Tibial nerve (tissue), 4 donors: Measurements from ENCODE around the gene SMC1B. TPM values are rescaled to one million over a fixed set of nuclear protein-coding genes. Genes with fewer than 3 reads are reported as not detected.

ENCODE experiments used
- DNase-seq, 2 donors: peaks; one replicate each; pipeline ENCODE4 v3.0.0-alpha.2; 2019; ENCODE audit warnings: low spot score in 2 of 2
- H3K27ac ChIP-seq, 4 donors: fragments of 200-600 bp; sonication (generic) in 3 of 4; one replicate each; pipeline ENCODE4 v1.5.1; 2017 to 2019; ENCODE audit warnings: mild to moderate bottlenecking in 1 of 4
- H3K27me3 ChIP-seq, 2 donors: fragments of 200-600 bp; sonication (generic) in 1 of 2; one replicate each; pipeline versions ENCODE4 v1.5.1 to v1.6.0; 2017 to 2019
- H3K36me3 ChIP-seq, 3 donors: fragments of 200-600 bp; sonication (generic); one replicate each; pipeline ENCODE4 v1.5.1; 2018 to 2019
- H3K4me1 ChIP-seq, 4 donors: fragments of 200-600 bp; sonication (generic) in 3 of 4; one replicate each; pipeline ENCODE4 v1.5.1; 2017 to 2019
- H3K4me3 ChIP-seq, 4 donors: fragments of 200-600 bp; sonication (generic) in 3 of 4; one replicate each; pipeline ENCODE4 v1.5.1; 2017 to 2019; ENCODE audit warnings: mild to moderate bottlenecking in 1 of 4, moderate library complexity in 1 of 4
- H3K9me3 ChIP-seq, 4 donors: fragments of 200-600 bp; sonication (generic) in 3 of 4; one replicate each; pipeline ENCODE4 v1.5.1; 2017 to 2019
- EP300 ChIP-seq, 2 donors: sonication (generic); formaldehyde crosslinking; IDR thresholded peaks; one replicate each; pipeline ENCODE4 v1.6.1; 2017; ENCODE audit warnings: antibody characterized with exemption in 2 of 2, mild to moderate bottlenecking in 1 of 2
- POLR2A ChIP-seq, 2 donors: fragments of 450-650 bp; IDR thresholded peaks; one replicate each; pipeline ENCODE4 v1.6.1; 2017; ENCODE audit warnings: antibody characterized with exemption in 2 of 2, mild to moderate bottlenecking in 2 of 2, moderate library complexity in 2 of 2
- WGBS, 2 donors: methylation state at CpG; one replicate each; pipeline ENCODE4 v1.1.5; 2018; 5-methylcytosine and 5-hydroxymethylcytosine counted together
- total RNA-seq, 4 donors: library from RNA; depleted of rRNA; stranded (reverse); fragments of >200 nt; gene quantifications; one replicate each; pipeline ENCODE4 v1.1.0, GENCODE V29; 2016
- TF ChIP-seq, protein P1 (sequence below), 5 experiments: fragments of 200-600 bp in 3 of 5; fragments of 450-650 bp in 2 of 5; sonication (generic) in 3 of 5; IDR thresholded peaks; one replicate each; pipeline ENCODE4 v1.5.1; 2016 to 2019; ENCODE audit warnings: antibody characterized with exemption in 5 of 5, mild to moderate bottlenecking in 3 of 5, moderate library complexity in 2 of 5

The SMC1B gene
- total RNA-seq, 4 donors from 2014 or later = not detected

DNA sequence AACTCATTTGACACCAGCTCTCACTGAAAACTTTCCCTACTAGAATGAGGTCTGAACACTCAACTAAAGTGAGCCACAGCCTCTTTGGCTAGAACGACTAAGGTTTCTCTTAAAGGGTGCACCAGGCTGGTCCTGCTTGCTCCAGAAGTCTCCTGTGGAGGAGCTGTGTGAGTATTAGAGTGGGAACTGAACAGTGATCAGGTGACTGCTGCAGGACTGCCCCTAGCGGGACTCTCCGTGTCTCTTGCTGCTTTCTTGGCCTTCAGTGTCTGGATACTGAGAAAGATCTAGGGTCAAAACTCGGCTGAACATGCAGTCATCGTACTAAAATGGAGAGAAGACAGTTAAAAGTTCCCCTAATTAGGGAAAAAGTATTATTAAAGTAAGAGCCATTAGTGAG lies 69.1 kb downstream of the SMC1B start:
- Histone ChIP-seq H3K27ac (no peak overlapping the region), H3K9me3 (no peaks in the 10 kb centered on the region), H3K36me3 (peaks cover 0 to 52% (median 5%) of the 10 kb centered on the region in 3 donors), H3K27me3 (no peaks in the 10 kb centered on the region), H3K4me3 (no peak overlapping the region), H3K4me1 (no peaks in the 10 kb centered on the region)
- TF ChIP-seq, protein P1, sequence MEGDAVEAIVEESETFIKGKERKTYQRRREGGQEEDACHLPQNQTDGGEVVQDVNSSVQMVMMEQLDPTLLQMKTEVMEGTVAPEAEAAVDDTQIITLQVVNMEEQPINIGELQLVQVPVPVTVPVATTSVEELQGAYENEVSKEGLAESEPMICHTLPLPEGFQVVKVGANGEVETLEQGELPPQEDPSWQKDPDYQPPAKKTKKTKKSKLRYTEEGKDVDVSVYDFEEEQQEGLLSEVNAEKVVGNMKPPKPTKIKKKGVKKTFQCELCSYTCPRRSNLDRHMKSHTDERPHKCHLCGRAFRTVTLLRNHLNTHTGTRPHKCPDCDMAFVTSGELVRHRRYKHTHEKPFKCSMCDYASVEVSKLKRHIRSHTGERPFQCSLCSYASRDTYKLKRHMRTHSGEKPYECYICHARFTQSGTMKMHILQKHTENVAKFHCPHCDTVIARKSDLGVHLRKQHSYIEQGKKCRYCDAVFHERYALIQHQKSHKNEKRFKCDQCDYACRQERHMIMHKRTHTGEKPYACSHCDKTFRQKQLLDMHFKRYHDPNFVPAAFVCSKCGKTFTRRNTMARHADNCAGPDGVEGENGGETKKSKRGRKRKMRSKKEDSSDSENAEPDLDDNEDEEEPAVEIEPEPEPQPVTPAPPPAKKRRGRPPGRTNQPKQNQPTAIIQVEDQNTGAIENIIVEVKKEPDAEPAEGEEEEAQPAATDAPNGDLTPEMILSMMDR (IDR thresholded peaks at IDR 0.05) = no peak
- TF ChIP-seq POLR2A (IDR thresholded peaks at IDR 0.05) (no peak), EP300 (IDR thresholded peaks at IDR 0.05) (no peak)
- DNase-seq = no peak
- whole genome bisulfite sequencing, 2 donors = 48 to 58% methylated on average over 5 of the region's 5 CpGs

DNA sequence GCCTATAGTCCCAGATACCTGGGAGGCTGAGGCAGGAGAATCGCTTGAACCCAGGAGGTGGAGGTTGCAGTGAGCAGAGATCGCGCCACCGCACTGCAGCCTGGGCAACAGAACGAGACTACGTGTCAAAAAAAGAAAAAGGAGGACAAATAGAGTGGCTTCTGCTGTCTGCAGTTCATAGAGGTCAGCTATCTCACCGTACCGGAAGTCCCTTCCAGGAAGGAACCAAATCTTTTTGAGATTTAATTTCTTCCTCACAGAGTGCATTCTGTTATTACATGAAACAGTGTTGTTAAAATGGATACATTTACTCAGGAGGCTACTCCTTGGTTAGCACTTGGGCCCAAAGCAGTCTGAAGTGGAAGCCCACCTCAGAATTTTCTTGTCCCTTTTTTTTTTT lies 70.3 kb downstream of the SMC1B start:
- H3K4me3 ChIP-seq = no peak overlapping the region
- no peaks in the 10 kb centered on the region for H3K9me3 ChIP-seq
- H3K4me1 ChIP-seq = no peaks in the 10 kb centered on the region
- H3K27me3 ChIP-seq = no peaks in the 10 kb centered on the region
- TF ChIP-seq, protein P1 (IDR thresholded peaks at IDR 0.05) = no peak
- TF ChIP-seq EP300 (IDR thresholded peaks at IDR 0.05) (no peak), POLR2A (IDR thresholded peaks at IDR 0.05) (no peak)
- DNase-seq = no peak
- H3K27ac ChIP-seq = no peak overlapping the region
- 87 to 95% methylated on average over 8 of the region's 8 CpGs for WGBS, 2 donors
- H3K36me3 ChIP-seq = peaks cover 0 to 64% (median 5%) of the 10 kb centered on the region in 3 donors

DNA sequence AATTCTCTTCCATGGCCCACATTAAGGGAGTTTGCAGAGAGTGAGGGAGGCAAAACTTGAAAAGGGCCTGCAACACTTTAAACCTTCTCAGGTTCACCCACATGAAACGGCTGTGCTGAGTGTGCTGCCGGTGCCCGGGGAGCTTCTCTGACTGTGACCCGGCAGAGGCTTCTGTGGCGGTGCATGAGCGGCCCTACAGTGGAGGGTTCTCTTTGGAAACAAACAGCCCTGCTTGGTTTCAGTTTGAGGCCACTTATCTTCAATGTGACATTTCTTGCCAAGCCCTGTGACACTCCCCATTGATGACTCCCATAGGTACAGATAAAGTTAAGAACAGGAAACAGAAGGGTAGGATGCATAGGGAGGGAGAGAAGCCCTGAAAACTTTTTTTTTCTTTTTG lies 71.9 kb downstream of the SMC1B start:
- no peak overlapping the region for H3K27ac ChIP-seq
- H3K36me3 ChIP-seq = peaks cover 0 to 77% (median 5%) of the 10 kb centered on the region in 3 donors
- DNase-seq = no peak
- WGBS, 2 donors = 48 to 68% methylated on average over 6 of the region's 6 CpGs
- TF ChIP-seq, protein P1 (IDR thresholded peaks at IDR 0.05) = no peak
- TF ChIP-seq EP300 (IDR thresholded peaks at IDR 0.05) (no peak), POLR2A (IDR thresholded peaks at IDR 0.05) (no peak)
- H3K27me3 ChIP-seq = no peaks in the 10 kb centered on the region
- H3K4me1 ChIP-seq = peaks cover 0 to 14% (median 2%) of the 10 kb centered on the region in 4 donors
- H3K9me3 ChIP-seq = no peaks in the 10 kb centered on the region
- no peak overlapping the region for H3K4me3 ChIP-seq

DNA sequence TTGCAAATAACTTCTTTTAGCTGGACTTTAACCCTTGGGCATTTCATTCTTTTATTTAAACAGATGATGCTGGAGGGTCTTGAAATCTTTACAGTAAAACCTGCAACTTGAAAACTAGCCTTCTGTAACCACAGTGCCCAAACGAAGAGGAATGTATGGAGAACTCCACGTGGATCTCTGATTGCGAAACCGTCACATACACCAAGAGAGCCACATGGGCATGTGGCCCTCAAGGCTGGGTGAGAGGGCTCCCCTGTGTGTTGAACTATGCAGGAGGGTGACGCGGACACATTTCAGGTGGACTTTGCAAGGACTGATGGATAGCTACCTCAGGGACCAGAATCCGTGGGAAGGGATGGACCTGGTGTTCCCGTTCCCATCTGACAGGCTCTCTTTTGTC lies 73.1 kb downstream of the SMC1B start:
- H3K27ac ChIP-seq = no peak overlapping the region
- peaks cover 0 to 19% (median 3%) of the 10 kb centered on the region in 4 donors for H3K4me1 ChIP-seq
- H3K9me3 ChIP-seq = no peaks in the 10 kb centered on the region
- H3K4me3 ChIP-seq = no peak overlapping the region
- 82 to 85% methylated on average over 8 of the region's 8 CpGs for WGBS, 2 donors
- peaks cover 0 to 80% (median 5%) of the 10 kb centered on the region in 3 donors for H3K36me3 ChIP-seq
- TF ChIP-seq POLR2A (IDR thresholded peaks at IDR 0.05) = no peak
- TF ChIP-seq, protein P1 (IDR thresholded peaks at IDR 0.05) = no peak
- no peak for TF ChIP-seq EP300 (IDR thresholded peaks at IDR 0.05)
- H3K27me3 ChIP-seq = no peaks in the 10 kb centered on the region
- DNase-seq = no peak

DNA sequence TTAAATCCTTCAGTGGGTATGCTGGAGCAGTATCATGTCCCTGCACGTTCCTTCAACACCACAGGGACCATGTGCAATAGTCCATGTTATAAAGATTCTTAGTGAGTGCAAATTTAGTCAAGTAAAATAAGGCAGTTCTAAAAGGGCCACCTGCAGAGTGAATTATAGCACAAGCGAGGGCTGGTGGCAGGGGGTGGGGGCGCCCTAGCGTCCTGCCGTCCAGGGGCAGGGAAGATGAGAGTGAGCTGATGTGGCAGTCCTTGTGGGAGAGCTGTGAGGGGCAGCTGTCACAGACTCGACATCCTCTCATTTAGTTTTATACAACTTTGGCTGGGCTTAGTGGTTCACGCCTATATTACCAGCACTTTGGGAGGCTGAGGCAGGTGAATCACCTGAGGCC lies 74.6 kb downstream of the SMC1B start:
- no peak overlapping the region for H3K4me3 ChIP-seq
- peaks cover 0 to 19% (median 3%) of the 10 kb centered on the region in 4 donors for H3K4me1 ChIP-seq
- no peaks in the 10 kb centered on the region for H3K27me3 ChIP-seq
- no peak for DNase-seq
- peaks cover 0 to 96% (median 5%) of the 10 kb centered on the region in 3 donors for H3K36me3 ChIP-seq
- TF ChIP-seq EP300 (IDR thresholded peaks at IDR 0.05) = no peak
- WGBS, 2 donors = 85% methylated on average over 7 of the region's 7 CpGs
- no peak overlapping the region for H3K27ac ChIP-seq
- no peaks in the 10 kb centered on the region for H3K9me3 ChIP-seq

DNA sequence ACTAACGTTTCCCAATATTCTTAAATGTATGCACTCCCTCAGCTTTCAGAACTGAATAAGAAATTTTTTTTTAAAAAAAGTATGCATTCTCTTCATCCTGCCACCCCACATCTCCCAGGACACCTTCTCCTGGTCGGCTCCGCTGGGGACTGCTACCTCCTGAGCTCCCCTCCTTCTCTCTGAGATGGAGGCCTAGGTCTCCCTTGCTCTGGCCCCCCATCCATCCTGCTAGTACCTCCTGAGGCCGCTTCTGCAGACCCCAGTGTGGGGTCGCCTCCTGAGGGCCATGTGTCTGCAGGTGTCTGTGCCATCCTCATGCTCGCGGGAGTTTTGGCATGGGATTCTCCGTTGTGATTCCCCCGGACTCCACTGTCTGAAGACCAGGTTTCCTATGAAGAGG lies 75.9 kb downstream of the SMC1B start:
- peaks cover 0 to 19% (median 3%) of the 10 kb centered on the region in 4 donors for H3K4me1 ChIP-seq
- H3K27me3 ChIP-seq = no peaks in the 10 kb centered on the region
- no peaks in the 10 kb centered on the region for H3K9me3 ChIP-seq
- WGBS, 2 donors = 74 to 84% methylated on average over 9 of the region's 9 CpGs
- peak overlapping the region in 1 of 4 donors; percentile 70 for H3K27ac ChIP-seq
- no peak overlapping the region for H3K4me3 ChIP-seq
- no peak for DNase-seq
- peaks cover 0 to 96% (median 5%) of the 10 kb centered on the region in 3 donors for H3K36me3 ChIP-seq
- TF ChIP-seq, protein P1 (IDR thresholded peaks at IDR 0.05) = no peak
- TF ChIP-seq EP300 (IDR thresholded peaks at IDR 0.05) (no peak), POLR2A (IDR thresholded peaks at IDR 0.05) (no peak)
